Esophagus muscularis mucosa (tissue), 4 donors: ENCODE measurements around the gene RXRB. TPM values are rescaled to one million over a fixed set of nuclear protein-coding genes. Genes with fewer than 3 reads are reported as not detected.

ENCODE experiments used
- DNase-seq: peaks from one replicate; pipeline ENCODE4 v3.0.0-alpha.2; 2017; ENCODE audit errors: extremely low spot score
- H3K27ac ChIP-seq, 4 donors: fragments of 200-600 bp; sonication (generic); replicated peaks in 1 of 4; 1 replicate in 3 of 4; 2 replicates in 1 of 4; pipeline ENCODE4 v1.5.1; 2016 to 2019; ENCODE audit warnings: mild to moderate bottlenecking in 1 of 4
- H3K27me3 ChIP-seq, 4 donors: fragments of 200-600 bp; sonication (generic); one replicate each; pipeline versions ENCODE4 v1.5.1 to v1.6.0; 2016 to 2019
- H3K36me3 ChIP-seq, 4 donors: fragments of 200-600 bp; sonication (generic); one replicate each; pipeline ENCODE4 v1.5.1; 2016 to 2019
- H3K4me1 ChIP-seq, 4 donors: fragments of 200-600 bp; sonication (generic); one replicate each; pipeline ENCODE4 v1.5.1; 2016 to 2019
- H3K4me3 ChIP-seq, 4 donors: fragments of 200-600 bp; sonication (generic); 1 replicate in 2 of 4; 2 replicates in 2 of 4; pipeline ENCODE4 v1.5.1; 2016 to 2019; ENCODE audit warnings: mild to moderate bottlenecking in 4 of 4, moderate library complexity in 1 of 4
- H3K9me3 ChIP-seq, 4 donors: fragments of 200-600 bp; sonication (generic); 1 replicate in 3 of 4; 2 replicates in 1 of 4; pipeline ENCODE4 v1.5.1; 2016 to 2019
- CTCF ChIP-seq, 3 experiments: fragments of 200-600 bp in 2 of 3; fragments of 450-650 bp in 1 of 3; sonication (generic) in 2 of 3; IDR thresholded peaks; one replicate each; pipeline ENCODE4 v1.5.1; 2017 to 2019; ENCODE audit warnings: antibody characterized with exemption in 3 of 3, mild to moderate bottlenecking in 2 of 3, moderate library complexity in 1 of 3
- EP300 ChIP-seq: sonication (generic); formaldehyde crosslinking; IDR thresholded peaks from one replicate; pipeline ENCODE4 v1.6.1; 2017; ENCODE audit warnings: antibody characterized with exemption
- POLR2A ChIP-seq: fragments of 450-650 bp; IDR thresholded peaks from one replicate; pipeline ENCODE4 v1.6.1; 2017; ENCODE audit warnings: antibody characterized with exemption, moderate library complexity, mild to moderate bottlenecking, low read depth
- POLR2AphosphoS5 ChIP-seq, 2 donors: sonication (generic); formaldehyde crosslinking; IDR thresholded peaks; one replicate each; pipeline ENCODE4 v1.6.1; 2017; ENCODE audit warnings: antibody characterized with exemption in 2 of 2
- WGBS: methylation state at CpG from one replicate; pipeline ENCODE4 v1.1.5; 2018; 5-methylcytosine and 5-hydroxymethylcytosine counted together
- intact Hi-C: fragments of 100-400 bp; cut with DNase I; formaldehyde crosslinking; loops from one replicate; pipeline ENCODE4 v1.15.1; 2023
- total RNA-seq, 4 donors: library from RNA; depleted of rRNA; stranded (reverse); fragments of >200 nt; gene quantifications; one replicate each; pipeline versions ENCODE4 v1.1.0 to v1.2.1, GENCODE V29; 2016

Gene RXRB
- total RNA-seq, 4 donors from 2014 or later: 21.5 to 34.1 (median 32.2) TPM

GRCh38 chr6:33168639-33169038 is 31.8 kb downstream of the RXRB start:
- Histone ChIP-seq H3K27me3 (peaks cover 0 to 7% (median 0%) of the 10 kb centered on the region in 4 donors), H3K4me1 (no peaks in the 10 kb centered on the region), H3K9me3 (no peaks in the 10 kb centered on the region), H3K36me3 (no peaks in the 10 kb centered on the region), H3K4me3 (no peak overlapping the region), H3K27ac (no peak overlapping the region)
- intact Hi-C loops: no loop called here
- WGBS: no CpG with 5 or more reads among the region's 5 CpGs
- TF ChIP-seq EP300 (no peak), POLR2A (no peak), POLR2AphosphoS5 (IDR thresholded peaks at IDR 0.05) (no peak), CTCF (IDR thresholded peaks at IDR 0.05) (no peak)
- DNase-seq: no peak

GRCh38 chr6:33168284-33168601 is 32.2 kb downstream of the RXRB start:
- no peak for TF ChIP-seq EP300
- no peak for TF ChIP-seq POLR2A
- no peak for TF ChIP-seq POLR2AphosphoS5 (IDR thresholded peaks at IDR 0.05)
- TF ChIP-seq CTCF (IDR thresholded peaks at IDR 0.05): no peak
- Histone ChIP-seq H3K27me3 (peaks cover 0 to 7% (median 0%) of the 10 kb centered on the region in 4 donors), H3K4me1 (no peaks in the 10 kb centered on the region), H3K9me3 (no peaks in the 10 kb centered on the region), H3K4me3 (no peak overlapping the region), H3K36me3 (no peaks in the 10 kb centered on the region), H3K27ac (no peak overlapping the region)
- DNase-seq: no peak
- WGBS: 68% methylated on average over 5 of the region's 6 CpGs
- intact Hi-C loops: no loop called here

- H3K4me3 ChIP-seq: no peak overlapping the region
- TF ChIP-seq CTCF (IDR thresholded peaks at IDR 0.05) (no peak), POLR2A (no peak), POLR2AphosphoS5 (IDR thresholded peaks at IDR 0.05) (no peak), EP300 (no peak)
- DNase-seq: no peak
- H3K4me1 ChIP-seq: no peaks in the 10 kb centered on the region
- peaks cover 0 to 7% (median 0%) of the 10 kb centered on the region in 4 donors for H3K27me3 ChIP-seq
- intact Hi-C loops: no loop called here
- no peak overlapping the region for H3K27ac ChIP-seq
- WGBS: 91% methylated on average over 15 of the region's 19 CpGs
- no peaks in the 10 kb centered on the region for H3K9me3 ChIP-seq
- H3K36me3 ChIP-seq: no peaks in the 10 kb centered on the region
Measured at GRCh38 chr6:33167374-33168283, 32.8 kb downstream of the RXRB start.

- no peak for DNase-seq
- Histone ChIP-seq H3K4me3 (no peak overlapping the region), H3K36me3 (no peaks in the 10 kb centered on the region), H3K27me3 (peaks cover 0 to 7% (median 0%) of the 10 kb centered on the region in 4 donors), H3K4me1 (peaks cover 3 to 6% (median 5%) of the 10 kb centered on the region in 4 donors), H3K9me3 (no peaks in the 10 kb centered on the region), H3K27ac (no peak overlapping the region)
- TF ChIP-seq CTCF (IDR thresholded peaks at IDR 0.05): no peak
- TF ChIP-seq POLR2AphosphoS5 (IDR thresholded peaks at IDR 0.05): no peak
- no peak for TF ChIP-seq POLR2A
- TF ChIP-seq EP300: no peak
- intact Hi-C loops: no loop called here
- 80% methylated on average over 7 of the region's 7 CpGs for WGBS
Measured at GRCh38 chr6:33166811-33167210, 33.7 kb downstream of the RXRB start.
